AG10803 (cell line): ENCODE results near the gene TRMT2B.

ENCODE experiments used
- DNase-seq: peaks from one replicate; pipeline ENCODE4 v3.0.0; 2010; ENCODE audit warnings: low read depth
- H3K4me3 ChIP-seq: 2 replicates; pipeline ENCODE4 v1.5.1; 2011; ENCODE audit warnings: mild to moderate bottlenecking, low read length, control low read depth
- TF ChIP-seq, protein P1 (sequence below): conservative IDR thresholded peaks from 2 replicates; pipeline ENCODE4 v1.5.1; 2011; ENCODE audit warnings: mild to moderate bottlenecking, low read length, control low read depth, inconsistent platforms

TRMT2B gene

DNA sequence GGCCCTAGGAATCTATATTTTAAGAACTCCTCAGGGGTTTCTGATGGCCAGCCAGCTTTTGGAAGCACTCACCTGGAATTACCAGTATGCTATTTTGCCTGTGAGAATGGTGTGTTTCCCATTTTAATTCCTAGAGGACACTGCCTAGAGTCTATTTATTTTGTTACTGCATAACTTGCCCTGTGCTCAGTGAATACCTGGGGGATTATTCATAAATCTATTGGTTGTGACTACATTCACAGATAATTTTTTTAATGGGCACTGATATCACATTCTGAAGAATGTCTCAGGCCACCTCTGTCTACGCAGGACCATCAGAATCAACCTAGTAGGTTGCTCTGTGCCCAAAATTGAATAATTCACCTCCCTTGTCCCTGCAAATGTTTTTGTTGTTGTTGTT is 75.7 kb downstream of the TRMT2B start:
- no peak overlapping the region for H3K4me3 ChIP-seq
- DNase-seq = no peak
- TF ChIP-seq, protein P1, sequence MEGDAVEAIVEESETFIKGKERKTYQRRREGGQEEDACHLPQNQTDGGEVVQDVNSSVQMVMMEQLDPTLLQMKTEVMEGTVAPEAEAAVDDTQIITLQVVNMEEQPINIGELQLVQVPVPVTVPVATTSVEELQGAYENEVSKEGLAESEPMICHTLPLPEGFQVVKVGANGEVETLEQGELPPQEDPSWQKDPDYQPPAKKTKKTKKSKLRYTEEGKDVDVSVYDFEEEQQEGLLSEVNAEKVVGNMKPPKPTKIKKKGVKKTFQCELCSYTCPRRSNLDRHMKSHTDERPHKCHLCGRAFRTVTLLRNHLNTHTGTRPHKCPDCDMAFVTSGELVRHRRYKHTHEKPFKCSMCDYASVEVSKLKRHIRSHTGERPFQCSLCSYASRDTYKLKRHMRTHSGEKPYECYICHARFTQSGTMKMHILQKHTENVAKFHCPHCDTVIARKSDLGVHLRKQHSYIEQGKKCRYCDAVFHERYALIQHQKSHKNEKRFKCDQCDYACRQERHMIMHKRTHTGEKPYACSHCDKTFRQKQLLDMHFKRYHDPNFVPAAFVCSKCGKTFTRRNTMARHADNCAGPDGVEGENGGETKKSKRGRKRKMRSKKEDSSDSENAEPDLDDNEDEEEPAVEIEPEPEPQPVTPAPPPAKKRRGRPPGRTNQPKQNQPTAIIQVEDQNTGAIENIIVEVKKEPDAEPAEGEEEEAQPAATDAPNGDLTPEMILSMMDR = no peak

DNA sequence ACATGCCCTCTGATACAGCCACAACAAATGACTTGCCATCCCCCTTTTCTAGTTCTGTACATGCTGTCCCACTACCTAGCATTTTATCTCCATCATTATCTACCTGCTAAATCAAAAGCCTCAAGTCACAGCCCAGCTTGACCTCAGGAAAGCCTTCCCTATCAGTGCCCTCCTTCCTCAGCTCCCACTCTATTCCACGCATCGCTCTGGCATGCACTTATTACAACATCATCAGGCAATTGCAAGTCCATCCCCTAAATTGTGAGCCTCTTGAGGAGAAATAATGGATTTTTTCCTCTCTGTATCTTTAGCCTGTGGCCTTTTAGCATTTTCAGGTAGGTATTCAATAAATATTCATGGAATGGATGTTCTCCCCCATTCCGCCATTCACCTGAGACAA is 76.7 kb downstream of the TRMT2B start:
- no peak overlapping the region for H3K4me3 ChIP-seq
- DNase-seq = peak; percentile 1
- TF ChIP-seq, protein P1 = no peak

DNA sequence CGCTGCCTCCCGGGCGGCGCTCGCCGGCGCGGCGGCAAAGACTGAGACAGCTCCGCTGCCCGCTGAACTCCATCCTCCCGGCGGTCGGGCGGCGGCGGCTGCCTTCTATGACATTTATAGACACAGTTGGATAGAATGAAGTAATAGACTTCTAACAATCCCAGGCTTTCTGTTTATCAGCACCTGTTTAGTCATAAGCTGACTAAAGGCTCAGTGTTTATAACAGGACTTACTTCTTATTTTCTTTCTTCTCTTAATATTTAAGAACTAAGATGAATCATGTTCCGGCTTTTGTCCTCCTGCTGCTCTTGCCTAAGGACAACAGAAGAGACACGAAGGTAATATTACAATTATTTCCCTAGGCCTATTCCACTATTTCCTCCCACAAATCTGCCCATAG is 78.5 kb downstream of the TRMT2B start:
- TF ChIP-seq, protein P1 = no peak
- no peak for DNase-seq
- no peak overlapping the region for H3K4me3 ChIP-seq

DNA sequence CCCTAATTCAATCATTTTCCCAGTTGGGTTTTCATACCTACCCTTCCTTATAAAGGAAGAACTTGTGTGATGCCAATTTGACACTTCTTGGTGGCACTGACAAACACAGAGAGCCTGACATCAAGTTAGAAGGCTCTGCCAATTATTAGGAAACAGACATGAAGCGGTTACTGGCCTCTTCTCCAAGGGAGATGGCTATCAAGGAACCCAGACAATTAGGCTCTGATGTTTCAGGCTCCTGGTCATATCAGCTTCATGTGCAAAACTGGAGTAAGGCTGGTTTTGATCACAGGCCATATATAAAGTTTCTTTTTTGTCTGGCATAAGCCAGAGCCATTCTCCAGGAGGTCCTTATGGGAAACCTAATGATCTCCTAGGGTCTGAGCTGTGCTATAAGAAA is 82.0 kb downstream of the TRMT2B start:
- TF ChIP-seq, protein P1 = no peak
- DNase-seq = no peak
- H3K4me3 ChIP-seq = no peak overlapping the region

DNA sequence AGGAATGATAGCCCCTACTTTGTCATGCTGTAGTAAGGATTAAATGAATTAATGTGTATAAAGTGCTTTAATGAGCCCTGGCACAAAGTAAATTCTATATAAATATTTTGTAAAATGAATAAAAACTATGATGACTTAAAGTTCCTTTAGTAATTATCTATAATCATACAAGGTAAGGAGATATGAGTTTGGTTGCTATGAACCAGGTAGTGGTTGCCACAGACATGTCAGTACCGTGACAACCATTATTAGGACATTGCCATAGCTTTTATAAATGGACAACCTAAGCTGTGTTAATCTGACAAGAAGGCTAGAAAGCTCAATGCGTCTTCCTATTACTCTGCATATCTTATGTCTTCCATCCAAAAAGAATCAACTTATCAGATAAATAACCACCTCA is 82.5 kb downstream of the TRMT2B start, which contains the start of gene ARL13A:
TSS of gene ARL13A (plus strand) at position 301 of the 400 bp plus-strand sequence. CDS start 3,982 bp downstream, outside the sequence.
- no peak within 1 kb of the TSS for H3K4me3 ChIP-seq
- TF ChIP-seq, protein P1 = no peak
- DNase-seq = no peak

DNA sequence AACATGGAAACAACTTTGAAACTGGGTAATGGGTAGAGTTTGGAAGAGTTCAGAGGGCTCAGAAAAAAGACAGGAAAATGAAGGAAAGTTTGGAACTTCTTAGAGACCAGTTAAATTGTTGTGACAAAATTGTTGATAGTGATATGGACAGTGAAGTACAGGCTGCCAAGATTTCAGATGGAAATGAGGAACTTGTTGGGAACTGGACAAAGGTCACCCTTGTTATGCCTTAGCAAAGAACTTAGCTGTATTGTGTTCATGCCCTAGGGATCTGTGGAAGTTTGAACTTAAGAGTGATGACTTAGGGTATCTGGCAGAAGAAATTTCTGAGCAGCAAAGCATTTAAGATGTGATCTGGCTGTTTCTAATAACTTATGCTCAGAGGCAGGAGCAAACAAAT is 87.5 kb downstream of the TRMT2B start:
- no peak overlapping the region for H3K4me3 ChIP-seq
- no peak for DNase-seq
- TF ChIP-seq, protein P1 = no peak

DNA sequence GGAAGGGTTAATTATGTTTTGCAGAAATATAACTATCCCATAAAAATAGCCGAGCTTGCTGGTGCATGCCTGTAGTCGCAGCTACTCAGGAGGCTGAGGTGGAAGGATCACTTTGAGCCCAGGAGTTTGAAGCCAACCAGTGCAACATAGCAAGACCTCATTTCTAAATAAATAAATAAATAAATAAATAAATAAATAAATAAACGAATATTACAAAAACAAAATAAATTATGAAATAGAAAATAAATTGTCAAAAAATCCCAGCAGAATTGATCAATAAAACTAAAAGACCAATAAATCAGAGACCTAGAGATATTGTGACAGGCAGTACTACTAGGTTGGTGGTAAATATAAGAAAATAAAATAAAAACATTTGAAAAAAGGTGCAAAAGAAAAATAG is 89.1 kb downstream of the TRMT2B start:
- no peak for DNase-seq
- H3K4me3 ChIP-seq = no peak overlapping the region
- TF ChIP-seq, protein P1 = no peak
